Measurements from ENCODE around the gene PRR18. TPM values are rescaled to one million over a fixed set of nuclear protein-coding genes. Genes with fewer than 3 reads are reported as not detected.

The PRR18 gene
- total and polyA plus RNA-seq, 11 donors, result 0.07 to 0.12 (median 0.10) TPM; not detected in 5

- no peaks in the 10 kb centered on the region for H3K27me3 ChIP-seq
- peaks cover 0 to 9% (median 0%) of the 10 kb centered on the region in 12 donors for H3K4me1 ChIP-seq
- no peak for TF ChIP-seq CTCF (IDR thresholded peaks at IDR 0.05)
- no peak for TF ChIP-seq POLR2A (IDR thresholded peaks at IDR 0.05)
- WGBS, 4 donors, result 88 to 91% (median 90%) methylated on average over 19 of the region's 19 CpGs
- H3K36me3 ChIP-seq, result peaks cover 0 to 33% (median 23%) of the 10 kb centered on the region in 9 donors
- no peaks in the 10 kb centered on the region for H3K9me3 ChIP-seq
- intact Hi-C loops (cut with DNase I), result no loop called here
- DNase-seq (no peak), ATAC-seq (peak in 1 of 4 donors; percentile 26)
- H3K4me3 ChIP-seq, result no peak overlapping the region
- H3K27ac ChIP-seq, result no peak overlapping the region
Observed at GRCh38 chr6:166317261-166318212, 9.3 kb upstream of the PRR18 start.

- peaks cover 0 to 12% (median 4%) of the 10 kb centered on the region in 9 donors for H3K36me3 ChIP-seq
- no peaks in the 10 kb centered on the region for H3K9me3 ChIP-seq
- H3K4me3 ChIP-seq, result no peak overlapping the region
- peaks cover 0 to 9% (median 0%) of the 10 kb centered on the region in 12 donors for H3K4me1 ChIP-seq
- no peak for ATAC-seq
- no peak for TF ChIP-seq POLR2A (IDR thresholded peaks at IDR 0.05)
- no peak for TF ChIP-seq CTCF (IDR thresholded peaks at IDR 0.05)
- intact Hi-C loops (cut with DNase I), result no loop called here
- DNase-seq, result no peak
- H3K27me3 ChIP-seq, result no peaks in the 10 kb centered on the region
- no peak overlapping the region for H3K27ac ChIP-seq
- WGBS, 4 donors, result 78 to 82% (median 80%) methylated on average over 11 of the region's 11 CpGs
Observed at GRCh38 chr6:166315436-166315835, 7.2 kb upstream of the PRR18 start.

- Histone ChIP-seq H3K27me3 (peaks cover 0 to 8% (median 0%) of the 10 kb centered on the region in 9 donors), H3K4me1 (peaks cover 0 to 7% (median 0%) of the 10 kb centered on the region in 12 donors), H3K9me3 (no peaks in the 10 kb centered on the region), H3K27ac (no peak overlapping the region), H3K4me3 (no peak overlapping the region), H3K36me3 (peaks cover 0 to 4% (median 1%) of the 10 kb centered on the region in 9 donors)
- 76 to 93% (median 88%) methylated on average over 9 of the region's 9 CpGs for WGBS, 4 donors
- DNase-seq (no peak), ATAC-seq (no peak)
- no peak for TF ChIP-seq CTCF (IDR thresholded peaks at IDR 0.05)
- no peak for TF ChIP-seq POLR2A (IDR thresholded peaks at IDR 0.05)
- intact Hi-C loops (cut with DNase I), result loop anchor here in 6 of 10 donors (5.0 kb wide), 2 partner anchors 68 to 88 kb away; partner anchors contain the start of gene MPC1 (in 3 of the 6)
Observed at GRCh38 chr6:166314454-166314853, 6.3 kb upstream of the PRR18 start.

Measured in heart left ventricle (tissue), 16 donors.